Measurements from ENCODE around the gene BIRC5. TPM values are rescaled to one million over a fixed set of nuclear protein-coding genes. Genes with fewer than 3 reads are reported as not detected.
A peak's percentile ranks its signal among the peaks of the same experiment; 100 is the strongest.

Gene BIRC5
- total RNA-seq, 1 donor from 2014 or later, result 68.0 TPM

GRCh38 chr17:78175643-78175981 is 38.4 kb upstream of the BIRC5 start:
- no peak for DNase-seq (ENCODE audit: low read depth)
- no peak for TF ChIP-seq CTCF (conservative IDR thresholded peaks at IDR 0.05; ENCODE audit: low read depth, low read length)
- H3K4me3 ChIP-seq (ENCODE audit: low read depth, low read length), result no peak overlapping the region

- DNase-seq (ENCODE audit: low read depth), result no peak
- H3K4me3 ChIP-seq (ENCODE audit: low read depth, low read length), result no peak overlapping the region
- TF ChIP-seq CTCF (conservative IDR thresholded peaks at IDR 0.05; ENCODE audit: low read depth, low read length), result peak; percentile 81
These were observed 37.5 kb upstream of the BIRC5 start for GRCh38 chr17:78176548-78177025.

- TF ChIP-seq CTCF (conservative IDR thresholded peaks at IDR 0.05; ENCODE audit: low read depth, low read length), result no peak
- DNase-seq (ENCODE audit: low read depth), result no peak
- H3K4me3 ChIP-seq (ENCODE audit: low read depth, low read length), result no peak overlapping the region
These were observed 34.7 kb upstream of the BIRC5 start for GRCh38 chr17:78179372-78179771.

GRCh38 chr17:78180083-78180482 is 34.0 kb upstream of the BIRC5 start:
- H3K4me3 ChIP-seq (ENCODE audit: low read depth, low read length), result no peak overlapping the region
- TF ChIP-seq CTCF (conservative IDR thresholded peaks at IDR 0.05; ENCODE audit: low read depth, low read length), result no peak

GRCh38 chr17:78180508-78180907 is 33.5 kb upstream of the BIRC5 start:
- TF ChIP-seq CTCF (conservative IDR thresholded peaks at IDR 0.05; ENCODE audit: low read depth, low read length), result no peak
- DNase-seq (ENCODE audit: low read depth), result no peak
- no peak overlapping the region for H3K4me3 ChIP-seq (ENCODE audit: low read depth, low read length)

More at GRCh38 chr17:78180083-78180482, 34.0 kb upstream of the BIRC5 start:
- DNase-seq (ENCODE audit: low read depth), result no peak

GRCh38 chr17:78182504-78182903 is 31.5 kb upstream of the BIRC5 start:
- H3K4me3 ChIP-seq (ENCODE audit: low read depth, low read length), result no peak overlapping the region
- TF ChIP-seq CTCF (conservative IDR thresholded peaks at IDR 0.05; ENCODE audit: low read depth, low read length), result no peak
- DNase-seq (ENCODE audit: low read depth), result no peak

- no peak for TF ChIP-seq CTCF (conservative IDR thresholded peaks at IDR 0.05; ENCODE audit: low read depth, low read length)
- DNase-seq (ENCODE audit: low read depth), result no peak
- no peak overlapping the region for H3K4me3 ChIP-seq (ENCODE audit: low read depth, low read length)
These were observed 30.1 kb upstream of the BIRC5 start for GRCh38 chr17:78183916-78184315.
